ENCODE measurements around the gene RNU6-7. TPM values are rescaled to one million over a fixed set of nuclear protein-coding genes. Genes with fewer than 3 reads are reported as not detected.

Gene RNU6-7
- total RNA-seq, 1 experiment from 2014 or later: not detected

GRCh38 chr14:32185097-32185496, 16.7 kb upstream of the RNU6-7 start:
- Histone ChIP-seq H3K56ac (ENCODE audit: insufficient read length, low read depth, low read length) (no peak overlapping the region), H3K79me2 (ENCODE audit: insufficient read depth, low read length) (no peaks in the 10 kb centered on the region), H3K9me3 (ENCODE audit: control insufficient read depth, low read depth, low read length) (no peaks in the 10 kb centered on the region), H2BK12ac (ENCODE audit: insufficient read length, low read depth, low read length) (no peak overlapping the region), H3K27ac (ENCODE audit: insufficient read length, low read depth, low read length) (no peak overlapping the region), H3K4me2 (ENCODE audit: insufficient read depth, insufficient read length, low read length) (no peak overlapping the region), H3T11ph (ENCODE audit: low read length) (no peak overlapping the region), H3K4ac (ENCODE audit: low read depth, low read length) (no peak overlapping the region), H3K4me1 (ENCODE audit: insufficient read depth, low read length) (no peaks in the 10 kb centered on the region), H3K18ac (ENCODE audit: insufficient read length, low read depth, low read length) (no peak overlapping the region), H2BK20ac (ENCODE audit: low read depth, low read length, poor library complexity, severe bottlenecking) (no peak overlapping the region), H4K8ac (replicated peaks; ENCODE audit: insufficient read length, low read depth, low read length) (no peak overlapping the region), H2BK15ac (ENCODE audit: low read depth, low read length) (no peak overlapping the region), H4K20me1 (ENCODE audit: control insufficient read depth, insufficient read depth, insufficient read length) (no peaks in the 10 kb centered on the region), H2BK120ac (ENCODE audit: low read depth, low read length, poor library complexity, severe bottlenecking) (no peak overlapping the region), H3K14ac (ENCODE audit: insufficient read depth, low read length) (no peak overlapping the region), H4K91ac (ENCODE audit: insufficient read length, low read depth, low read length) (no peak overlapping the region), H2AFZ (ENCODE audit: low read length) (no peak overlapping the region), H3K27me3 (ENCODE audit: insufficient read depth, low read length) (no peaks in the 10 kb centered on the region), H3K23me2 (ENCODE audit: insufficient read length, low read depth, low read length, poor library complexity, severe bottlenecking) (no peaks in the 10 kb centered on the region), H3K9ac (ENCODE audit: extremely low read depth, insufficient read length, low read length) (no peak overlapping the region), H2AK5ac (ENCODE audit: insufficient read length, low read length) (no peak overlapping the region), H4K5ac (ENCODE audit: insufficient read length, low read depth, low read length) (no peak overlapping the region), H3K79me1 (ENCODE audit: insufficient read depth, low read depth, low read length, poor library complexity, severe bottlenecking) (no peaks in the 10 kb centered on the region), H2BK5ac (ENCODE audit: insufficient read length, low read length) (no peak overlapping the region), H3K23ac (ENCODE audit: insufficient read length, low read depth, low read length) (no peak overlapping the region)
- Mint-ChIP-seq H3K9me3 (peaks cover 14 to 22% of the 10 kb centered on the region in 2 experiments; a peak in 4 of 5 replicates), H3K4me1 (no peaks in the 10 kb centered on the region), H3K4me3 (no peak overlapping the region), H3K36me3 (ENCODE audit: insufficient read depth in 1 of 3, low read depth in 3 of 3) (no peaks in the 10 kb centered on the region), H3K27ac (no peak overlapping the region), H3K27me3 (ENCODE audit: low read depth) (no peaks in the 10 kb centered on the region)
- DNase-seq: no peak
- no CpG with 5 or more reads among the region's 1 CpG for WGBS (ENCODE audit: extremely low coverage, insufficient read length, low lambda C conversion rate)
- no peak for TF ChIP-seq CTCF (conservative IDR thresholded peaks at IDR 0.05)
